A549 (cell line): ENCODE results near the gene CCDC197. TPM values are rescaled to one million over a fixed set of nuclear protein-coding genes. Genes with fewer than 3 reads are reported as not detected.

Experiments used
- ATAC-seq, 2 experiments: fragments of 200-7000 bp in 1 of 2; fragments of >200 bp in 1 of 2; cut with Nextera tagmentation in 1 of 2; cut with Tn5 transposase in 1 of 2; 3 replicates each; pipeline versions ENCODE4 v1.8.0 to v1.9.1; 2018 to 2020; ENCODE audit warnings: mild to moderate bottlenecking in 1 of 2, moderate library complexity in 1 of 2
- CTCF ChIA-PET: fragments of 300-600 bp; sonication (Branson Sonifier 250); formaldehyde crosslinking; extraction: SDS; loops from one replicate; lab custom pipeline; 2021; ENCODE audit warnings: antibody characterized with exemption, inconsistent platforms; lab: Yijun Ruan, JAX
- POLR2A ChIA-PET: fragments of 350-600 bp; formaldehyde crosslinking; extraction: SDS; loops from one replicate; lab custom pipeline; 2021; ENCODE audit warnings: antibody characterized with exemption, inconsistent platforms; lab: Yijun Ruan, JAX
- DNase-seq, 2 experiments: peaks; one replicate each; pipeline versions ENCODE4 v3.0.0 to v3.0.0-alpha.2; 2011 to 2016; ENCODE audit warnings: low read depth in 1 of 2, low spot score in 1 of 2
- FAIRE-seq: peaks from 2 replicates; lab custom pipeline; 2011; peaks lifted over from hg19 to GRCh38; lab: Jason Lieb, UNC
- H3K27ac ChIP-seq, 2 experiments: fragments of >200 bp; sonication (Bioruptor Twin); formaldehyde crosslinking; 3 replicates each; pipeline ENCODE4 v1.5.1; 2016 to 2017
- H3K4me1 ChIP-seq: fragments of >200 bp; sonication (Bioruptor Twin); formaldehyde crosslinking; 3 replicates; pipeline ENCODE4 v1.6.1; 2016
- H3K4me2 ChIP-seq: fragments of >200 bp; sonication (Bioruptor Twin); formaldehyde crosslinking; 3 replicates; pipeline ENCODE4 v1.6.1; 2016
- H3K4me3 ChIP-seq: fragments of >200 bp; sonication (Bioruptor Twin); formaldehyde crosslinking; 3 replicates; pipeline ENCODE4 v1.5.1; 2016
- H3K9me3 ChIP-seq: fragments of >200 bp; sonication (Bioruptor Twin); formaldehyde crosslinking; 3 replicates; pipeline ENCODE4 v1.6.1; 2016
- BCL3 ChIP-seq: fragments of >200 bp; sonication (Bioruptor Twin); formaldehyde crosslinking; IDR thresholded peaks from 3 replicates; pipeline ENCODE4 v1.6.1; 2016
- CBX2 ChIP-seq: fragments of 200-600 bp; sonication (generic); IDR thresholded peaks from 2 replicates; pipeline ENCODE4 v1.6.1; 2016; ENCODE audit warnings: low read depth, mild to moderate bottlenecking, borderline replicate concordance
- CEBPB ChIP-seq, 2 experiments: fragments of >200 bp in 1 of 2; sonication (Bioruptor Twin) in 1 of 2; formaldehyde crosslinking in 1 of 2; IDR thresholded peaks; 2 replicates each; pipeline ENCODE4 v1.6.1; 2012 to 2016
- CHD2 ChIP-seq: fragments of 150-350 bp; IDR thresholded peaks from 2 replicates; pipeline ENCODE4 v1.6.1; 2014; ENCODE audit warnings: low read length; ENCODE audit not compliant: partially characterized antibody
- E2F6 ChIP-seq: IDR thresholded peaks from 2 replicates; pipeline ENCODE4 v1.6.1; 2012; ENCODE audit warnings: low read depth, borderline replicate concordance
- EP300 ChIP-seq, 2 experiments: fragments of >200 bp; sonication (Bioruptor Twin); formaldehyde crosslinking; IDR thresholded peaks; 2 replicates in 1 of 2; 3 replicates in 1 of 2; pipeline ENCODE4 v1.6.1; 2016 to 2017
- ESRRA ChIP-seq: fragments of 150-350 bp; IDR thresholded peaks from 2 replicates; pipeline ENCODE4 v1.6.1; 2014; ENCODE audit warnings: mild to moderate bottlenecking, low read length, borderline replicate concordance
- HEYL ChIP-seq: fragments of 250-450 bp; sonication (Bioruptor Pico); IDR thresholded peaks from 2 replicates; pipeline ENCODE4 v1.8.0; 2021; ENCODE audit warnings: mild to moderate bottlenecking, moderate library complexity
- HMGXB4 ChIP-seq: fragments of 250-450 bp; sonication (Bioruptor Pico); IDR thresholded peaks from 2 replicates; pipeline ENCODE4 v1.5.0; 2021; ENCODE audit warnings: mild to moderate bottlenecking, moderate library complexity, borderline replicate concordance
- HOXA7 ChIP-seq: fragments of 250-450 bp; sonication (Bioruptor Pico); IDR thresholded peaks from 2 replicates; pipeline ENCODE4 v1.5.0; 2020; ENCODE audit warnings: mild to moderate bottlenecking, moderate library complexity
- JUNB ChIP-seq: fragments of >200 bp; sonication (Bioruptor Twin); formaldehyde crosslinking; IDR thresholded peaks from 2 replicates; pipeline ENCODE4 v1.6.1; 2016
- KDM5A ChIP-seq: fragments of 200-600 bp; sonication (generic); IDR thresholded peaks from 2 replicates; pipeline ENCODE4 v1.6.1; 2016; ENCODE audit warnings: antibody characterized with exemption, mild to moderate bottlenecking
- MAFK ChIP-seq: fragments of 450-650 bp; IDR thresholded peaks from 2 replicates; pipeline ENCODE4 v1.6.1; 2014; ENCODE audit not compliant: partially characterized antibody
- NR3C1 ChIP-seq: fragments of >200 bp; sonication (Bioruptor Twin); formaldehyde crosslinking; IDR thresholded peaks from 3 replicates; pipeline ENCODE4 v1.6.1; 2017
- PBX3 ChIP-seq: IDR thresholded peaks from 2 replicates; pipeline ENCODE4 v1.6.1; 2012
- RARB ChIP-seq: fragments of 250-450 bp; sonication (Bioruptor Pico); IDR thresholded peaks from 2 replicates; pipeline ENCODE4 v1.8.0; 2021; ENCODE audit warnings: mild to moderate bottlenecking, moderate library complexity
- REST ChIP-seq: fragments of 200-600 bp; sonication (generic); IDR thresholded peaks from 2 replicates; pipeline ENCODE4 v1.6.1; 2016; ENCODE audit warnings: antibody characterized with exemption, mild to moderate bottlenecking, moderate library complexity
- SREBF2 ChIP-seq: fragments of 450-650 bp; IDR thresholded peaks from 2 replicates; pipeline ENCODE4 v1.6.1; 2014; ENCODE audit warnings: mild to moderate bottlenecking, moderate library complexity
- ZSCAN20 ChIP-seq: fragments of 250-450 bp; sonication (Bioruptor Pico); IDR thresholded peaks from 2 replicates; pipeline ENCODE4 v1.8.0; 2022; ENCODE audit warnings: mild to moderate bottlenecking, moderate library complexity
- WGBS: methylation state at CpG from one replicate; pipeline ENCODE4 v1.1.6; 2017; ENCODE audit errors: missing lambda C conversion rate; 5-methylcytosine and 5-hydroxymethylcytosine counted together
- polyA plus RNA-seq, 4 experiments: library from polyadenylated mRNA; depleted of rRNA in 3 of 4; stranded (reverse); fragments of >200 nt; fragmentation: RNase III in 1 of 4; extraction: RNeasy Plus Mini Kit Qiagen cat#74134 plus additional on column Dnase treatment in 1 of 4; gene quantifications; 2 replicates in 3 of 4; 3 replicates in 1 of 4; pipeline ENCODE4 v1.2.3, GENCODE V29; 2011 to 2017
- TF ChIP-seq, protein P1 (sequence below): IDR thresholded peaks from 2 replicates; pipeline ENCODE4 v1.6.1; 2012

Gene CCDC197
- polyA plus RNA-seq, 2 of the 4 experiments (the other 2 are of a cell fraction) = not detected

DNA sequence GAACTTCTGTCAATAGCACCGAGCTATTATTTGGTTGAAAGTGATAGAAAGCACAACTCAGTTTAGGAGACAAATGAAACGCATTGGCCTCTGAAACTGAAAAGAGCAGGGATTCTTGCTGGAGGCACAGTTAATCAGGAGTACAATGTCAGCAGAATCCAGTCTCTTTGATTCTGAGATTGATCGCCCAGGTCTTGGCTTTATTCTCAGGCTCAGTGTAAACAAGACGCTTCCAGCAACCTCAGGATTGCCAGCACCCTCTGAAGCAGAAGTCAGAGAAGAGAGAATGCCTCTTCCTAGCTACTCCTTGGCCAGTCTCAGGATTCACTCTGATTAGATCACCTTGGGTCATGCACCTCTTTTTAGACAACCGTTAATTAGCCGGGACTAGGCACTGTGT, 17.3 kb downstream of the CCDC197 start:
- DNase-seq (no peak), FAIRE-seq (no peak), ATAC-seq (no peak)
- H3K4me2 ChIP-seq = no peak overlapping the region
- no peaks in the 10 kb centered on the region for H3K9me3 ChIP-seq
- H3K4me3 ChIP-seq = no peak overlapping the region
- ChIA-PET POLR2A (no interaction called here), CTCF (interaction anchor here (1.2 to 2.3 kb wide), 4 partner anchors 11 to 78 kb away, joined by 3 to 9 read pairs (median 6); partner anchors contain the start of gene OTUB2)
- peaks cover 17% of the 10 kb centered on the region; the same call in 2 of the 3 replicates for H3K4me1 ChIP-seq
- WGBS = 83% methylated on average over 6 of the region's 6 CpGs
- H3K27ac ChIP-seq = no peak overlapping the region
- TF ChIP-seq KDM5A = no peak
- TF ChIP-seq CHD2 = no peak
- no peak for TF ChIP-seq HEYL
- no peak for TF ChIP-seq CEBPB (IDR thresholded peaks at IDR 0.05)
- no peak for TF ChIP-seq EP300 (IDR thresholded peaks at IDR 0.05)
- TF ChIP-seq HMGXB4 (CRISPR knock-in tag) = no peak
- no peak for TF ChIP-seq JUNB
- no peak for TF ChIP-seq BCL3
- TF ChIP-seq MAFK = no peak
- no peak for TF ChIP-seq ZSCAN20 (CRISPR knock-in tag)
- no peak for TF ChIP-seq HOXA7

GRCh38 chr14:94015223-94015622, 18.1 kb downstream of the CCDC197 start:
- POLR2A ChIA-PET = no interaction called here
- H3K9me3 ChIP-seq = no peaks in the 10 kb centered on the region
- TF ChIP-seq CBX2 (no peak), HOXA7 (no peak), PBX3 (no peak), RARB (no peak), HMGXB4 (CRISPR knock-in tag) (no peak), JUNB (no peak), KDM5A (no peak), NR3C1 (no peak), CEBPB (IDR thresholded peaks at IDR 0.05) (no peak), ESRRA (no peak), REST (no peak), SREBF2 (no peak), E2F6 (no peak)
- TF ChIP-seq, protein P1, sequence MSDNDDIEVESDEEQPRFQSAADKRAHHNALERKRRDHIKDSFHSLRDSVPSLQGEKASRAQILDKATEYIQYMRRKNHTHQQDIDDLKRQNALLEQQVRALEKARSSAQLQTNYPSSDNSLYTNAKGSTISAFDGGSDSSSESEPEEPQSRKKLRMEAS = no peak
- TF ChIP-seq, all 56 proteins: peak for 0
- CTCF ChIA-PET = interaction anchor here (0.6 to 2.3 kb wide), 6 partner anchors 11 to 627 kb away, joined by 3 to 9 read pairs (median 3); partner anchors contain the start of gene OTUB2
- H3K4me2 ChIP-seq = no peak overlapping the region
- WGBS = 53% methylated on average over 2 of the region's 2 CpGs
- ATAC-seq = peak in 1 of 2 experiments; percentile 58; a peak in 3 of 6 replicates
- no peak overlapping the region for H3K27ac ChIP-seq
- H3K4me1 ChIP-seq = peaks cover 10% of the 10 kb centered on the region; the same call in 2 of the 3 replicates
- no peak for DNase-seq
- no peak for FAIRE-seq
- no peak overlapping the region for H3K4me3 ChIP-seq
